ENCODE data around the gene DACH1.

- TF ChIP-seq CTCF (IDR thresholded peaks at IDR 0.05; ENCODE audit: extremely low read depth in 1 of 2, insufficient read depth in 1 of 2, low read depth in 1 of 2, low read length in 2 of 2) (no peak), FOS (IDR thresholded peaks at IDR 0.05; ENCODE audit: borderline replicate concordance, insufficient read depth, low read length) (peak; percentile 61), EZH2 (IDR thresholded peaks at IDR 0.05; ENCODE audit: borderline replicate concordance, low read depth, low read length, severe bottlenecking) (no peak), POLR2A (IDR thresholded peaks at IDR 0.05; ENCODE audit: low read depth, low read length) (no peak), JUN (IDR thresholded peaks at IDR 0.05; ENCODE audit: borderline replicate concordance, insufficient read depth, insufficient read length, low read depth) (peak; percentile 71), POLR2AphosphoS5 (IDR thresholded peaks at IDR 0.05; ENCODE audit: insufficient read depth, low read depth, low read length) (peak; percentile 90), MYC (IDR thresholded peaks at IDR 0.05; ENCODE audit: low read depth, low read length) (no peak), MAX (IDR thresholded peaks at IDR 0.05; ENCODE audit: insufficient read depth, insufficient read length) (no peak), GATA2 (IDR thresholded peaks at IDR 0.05; ENCODE audit: insufficient read depth, insufficient read length, low read depth, low read length) (peak; percentile 94)
Observed at GRCh38 chr13:71661921-71662320, 205.1 kb downstream of the DACH1 start.

Measured in endothelial cell of umbilical vein (primary cell).